PFSK-1 (cell line): ENCODE data around the gene PPIB.

Source experiments
- FOXP2 ChIP-seq: optimal IDR thresholded peaks from 2 replicates; pipeline ENCODE3; 2011; ENCODE audit warnings: borderline replicate concordance, control low read depth, inconsistent platforms; ENCODE audit not compliant: insufficient read depth; ENCODE audit errors: extremely low read length, extremely low read depth
- POLR2AphosphoS5 ChIP-seq: IDR thresholded peaks from 2 replicates; pipeline ENCODE4 v1.6.1; 2012; ENCODE audit warnings: low read depth, mild to moderate bottlenecking, control low read depth, low read length, moderate library complexity
- REST ChIP-seq, 2 experiments: IDR thresholded peaks; 2 replicates each; pipeline versions ENCODE4 v1.6.1 to v1.8.0; 2011 to 2012; ENCODE audit warnings: low read depth in 2 of 2, low read length in 2 of 2, control low read depth in 1 of 2, inconsistent platforms in 1 of 2, mild to moderate bottlenecking in 1 of 2, moderate library complexity in 1 of 2; ENCODE audit not compliant: insufficient read depth in 1 of 2
- SIN3A ChIP-seq: IDR thresholded peaks from 2 replicates; pipeline ENCODE4 v1.6.1; 2012; ENCODE audit warnings: mild to moderate bottlenecking, low read length, moderate library complexity, borderline replicate concordance; ENCODE audit not compliant: insufficient read depth
- TAF1 ChIP-seq: IDR thresholded peaks from 2 replicates; pipeline ENCODE4 v1.6.1; 2012; ENCODE audit warnings: low read length, control low read depth, borderline replicate concordance; ENCODE audit not compliant: insufficient read depth

GRCh38 chr15:64144192-64144564 is 18.6 kb downstream of the PPIB start:
- TF ChIP-seq SIN3A (no peak), REST (IDR thresholded peaks at IDR 0.05; ENCODE audit: insufficient read depth in 1 of 2, low read depth in 2 of 2, low read length in 2 of 2) (no peak), TAF1 (no peak), POLR2AphosphoS5 (no peak), FOXP2 (no peak)
